Cardiac muscle cell (in vitro differentiated cells and primary cell): Measurements from ENCODE around the gene OR51G2. TPM values are rescaled to one million over a fixed set of nuclear protein-coding genes. Genes with fewer than 3 reads are reported as not detected.
A peak's percentile ranks its signal among the peaks of the same experiment; 100 is the strongest.

Experiments used
- DNase-seq, 2 donors: peaks; one replicate each; pipeline versions ENCODE4 v3.0.0 to v3.0.0-alpha.2; 2010 to 2017; ENCODE audit warnings: low read depth in 1 of 2, low spot score in 1 of 2
- H3K27ac ChIP-seq: fragments of 200-600 bp; sonication (generic); 2 replicates; pipeline ENCODE4 v1.5.1; 2016
- H3K27me3 ChIP-seq: fragments of 200-600 bp; sonication (generic); 2 replicates; pipeline ENCODE4 v1.6.0; 2016; ENCODE audit warnings: control low read depth
- H3K36me3 ChIP-seq: fragments of 200-600 bp; sonication (generic); 2 replicates; pipeline ENCODE4 v1.5.1; 2016; ENCODE audit warnings: control low read depth
- H3K4me1 ChIP-seq: fragments of 200-600 bp; sonication (generic); 2 replicates; pipeline ENCODE4 v1.8.1; 2017; ENCODE audit warnings: low read depth, mild to moderate bottlenecking, mixed run types
- H3K4me3 ChIP-seq: fragments of 200-600 bp; sonication (generic); 2 replicates; pipeline ENCODE4 v1.5.1; 2016; ENCODE audit warnings: mild to moderate bottlenecking
- H3K9me3 ChIP-seq: fragments of 200-600 bp; sonication (generic); 2 replicates; pipeline ENCODE4 v1.5.1; 2017; ENCODE audit warnings: low read depth, mild to moderate bottlenecking, control low read depth
- CTCF ChIP-seq: IDR thresholded peaks from 2 replicates; pipeline ENCODE4 v1.5.1; 2012; ENCODE audit warnings: low read depth, mild to moderate bottlenecking, low read length
- polyA plus RNA-seq: library from polyadenylated mRNA; unstranded; fragments of >200 nt; fragmentation: Nextera tagmentation; extraction: Ambion mirVana; gene quantifications from 2 replicates; pipeline ENCODE4 v1.2.1, GENCODE V29; 2016
- total RNA-seq: library from RNA; depleted of rRNA; stranded (reverse); fragments of >200 nt; gene quantifications from 2 replicates; pipeline ENCODE4 v1.2.3, GENCODE V29; 2016

The OR51G2 gene
- total and polyA plus RNA-seq, 2 experiments from 2014 or later, result not detected

- Histone ChIP-seq H3K4me1 (no peaks in the 10 kb centered on the region), H3K36me3 (no peaks in the 10 kb centered on the region)
- DNase-seq, result no peak
Measured at GRCh38 chr11:4916581-4916980, 2.6 kb downstream of the OR51G2 start.

GRCh38 chr11:4903484-4903883 is 15.7 kb downstream of the OR51G2 start, which contains the start of gene OR51A7:
TSS of gene OR51A7 (plus strand) at chr11:4903783. CDS start at chr11:4907370, 3,587 bp downstream.
- no peak for DNase-seq
- no peak for TF ChIP-seq CTCF

More at GRCh38 chr11:4916581-4916980, 2.6 kb downstream of the OR51G2 start:
- no peaks in the 10 kb centered on the region for H3K9me3 ChIP-seq
- no peak overlapping the region for H3K27ac ChIP-seq
- no peak for TF ChIP-seq CTCF
- no peak overlapping the region for H3K4me3 ChIP-seq
- no peaks in the 10 kb centered on the region for H3K27me3 ChIP-seq

GRCh38 chr11:4891996-4892640 is 27.0 kb downstream of the OR51G2 start:
- no peaks in the 10 kb centered on the region for H3K9me3 ChIP-seq
- peak in 1 of 2 donors; percentile 92 for DNase-seq
- H3K36me3 ChIP-seq, result no peaks in the 10 kb centered on the region
- H3K4me1 ChIP-seq, result no peaks in the 10 kb centered on the region
- no peak overlapping the region for H3K4me3 ChIP-seq
- H3K27me3 ChIP-seq, result no peaks in the 10 kb centered on the region
- H3K27ac ChIP-seq, result no peak overlapping the region
- TF ChIP-seq CTCF, result peak; percentile 28

More at GRCh38 chr11:4903484-4903883, 15.7 kb downstream of the OR51G2 start, which contains the start of gene OR51A7:
- H3K4me3 ChIP-seq, result no peak within 1 kb of the TSS
- H3K27me3 ChIP-seq, result no peaks in the 10 kb centered on the region
- H3K27ac ChIP-seq, result no peak within 1 kb of the TSS
- H3K36me3 ChIP-seq, result no peaks in the 10 kb centered on the region
- H3K4me1 ChIP-seq, result no peaks in the 10 kb centered on the region
- no peaks in the 10 kb centered on the region for H3K9me3 ChIP-seq

- DNase-seq, result peak in 1 of 2 donors; percentile 65
- no peak for TF ChIP-seq CTCF
- Histone ChIP-seq H3K27ac (no peak overlapping the region), H3K36me3 (no peaks in the 10 kb centered on the region), H3K4me1 (no peaks in the 10 kb centered on the region), H3K27me3 (no peaks in the 10 kb centered on the region), H3K4me3 (no peak overlapping the region), H3K9me3 (no peaks in the 10 kb centered on the region)
Measured at GRCh38 chr11:4890279-4890678, 28.9 kb downstream of the OR51G2 start.

GRCh38 chr11:4887591-4887990 is 31.6 kb downstream of the OR51G2 start:
- Histone ChIP-seq H3K9me3 (no peaks in the 10 kb centered on the region), H3K36me3 (no peaks in the 10 kb centered on the region), H3K27ac (no peak overlapping the region), H3K4me1 (no peaks in the 10 kb centered on the region), H3K27me3 (no peaks in the 10 kb centered on the region), H3K4me3 (no peak overlapping the region)
- DNase-seq, result peak in 1 of 2 donors; percentile 52
- TF ChIP-seq CTCF, result no peak
